HCT116 (cell line): Measurements from ENCODE around the gene NCKAP5. TPM values are rescaled to one million over a fixed set of nuclear protein-coding genes. Genes with fewer than 3 reads are reported as not detected.

ENCODE experiments used
- ATAC-seq: fragments of 200-7000 bp; cut with Tn5 transposase; 2 replicates; pipeline ENCODE4 v1.9.1; 2020; ENCODE audit warnings: mild to moderate bottlenecking, moderate library complexity
- BruUV-seq: library from RNA; stranded (reverse); fragments of 400-500 nt; replicated peaks from 2 replicates; lab custom pipeline; 2021; lab: Mats Ljungman, UMichigan
- CTCF ChIA-PET: fragments of 300-600 bp; sonication (Branson Sonifier 250); formaldehyde crosslinking; loops from one replicate; lab custom pipeline; 2021; ENCODE audit warnings: antibody characterized with exemption; lab: Charles Lee
- POLR2A ChIA-PET: fragments of 300-600, 350-600 bp; sonication (Branson Sonifier 250); formaldehyde crosslinking; loops from one replicate; lab custom pipeline; 2021; ENCODE audit warnings: antibody characterized with exemption; lab: Charles Lee
- RAD21 ChIA-PET, 2 experiments: fragments of 300-600 bp; sonication (Branson Sonifier 250); formaldehyde crosslinking; loops; one replicate each; lab custom pipeline; 2023; ENCODE audit warnings: low total read pairs in 2 of 2; ENCODE audit not compliant: uncharacterized antibody in 2 of 2, unreplicated experiment in 2 of 2, low non-redundant PET in 1 of 2; lab: Charles Lee
- DNase-seq: peaks from one replicate; pipeline ENCODE4 v3.0.0-alpha.2; 2010; ENCODE audit warnings: low read depth, low spot score
- H2AFZ ChIP-seq: fragments of 200-600 bp; shearing (Covaris generic), sonication (generic); 2 replicates; pipeline ENCODE4 v1.6.1; 2017; ENCODE audit warnings: low read depth, mixed run types, mixed read lengths, antibody characterized with exemption, low read length; ENCODE audit not compliant: poor library complexity, severe bottlenecking
- H3K27ac ChIP-seq: 2 replicates; pipeline ENCODE4 v1.5.1; 2012; ENCODE audit warnings: low read depth, low read length
- H3K27me3 ChIP-seq: fragments of 200-600 bp; sonication (generic); 2 replicates; pipeline ENCODE4 v1.6.1; 2016; ENCODE audit warnings: mixed run types, low read length, mixed read lengths; ENCODE audit not compliant: insufficient read depth
- H3K36me3 ChIP-seq, 2 experiments: fragments of 200-500 bp in 1 of 2; fragments of 200-600 bp in 1 of 2; sonication (Bioruptor generic) in 1 of 2; sonication (generic) in 1 of 2; 2 replicates each; pipeline versions ENCODE4 v1.5.1 to v1.6.1; 2014 to 2016; ENCODE audit warnings: low read length in 2 of 2, inconsistent platforms in 1 of 2, mixed read lengths in 1 of 2, mixed run types in 1 of 2; ENCODE audit not compliant: insufficient read depth in 2 of 2, control insufficient read depth in 1 of 2
- H3K4me1 ChIP-seq, 2 experiments: fragments of 200-600 bp in 1 of 2; sonication (generic) in 1 of 2; 2 replicates each; pipeline versions ENCODE4 v1.5.1 to v1.6.1; 2012 to 2017; ENCODE audit warnings: low read length in 2 of 2, inconsistent platforms in 1 of 2, mild to moderate bottlenecking in 1 of 2, mixed read lengths in 1 of 2, mixed run types in 1 of 2, moderate library complexity in 1 of 2; ENCODE audit not compliant: insufficient read depth in 2 of 2, control insufficient read depth in 1 of 2
- H3K4me2 ChIP-seq: fragments of 200-600 bp; sonication (generic); 2 replicates; pipeline ENCODE4 v1.6.1; 2017; ENCODE audit warnings: mixed run types, low read length, mixed read lengths
- H3K4me3 ChIP-seq, 2 experiments: fragments of 200-600 bp in 1 of 2; sonication (generic) in 1 of 2; replicated peaks in 1 of 2; 2 replicates each; pipeline ENCODE4 v1.5.1; 2011 to 2016; ENCODE audit warnings: low read length in 2 of 2, control low read depth in 1 of 2, low read depth in 1 of 2, mild to moderate bottlenecking in 1 of 2, mixed read lengths in 1 of 2, mixed run types in 1 of 2
- H3K79me2 ChIP-seq: fragments of 200-600 bp; sonication (generic); 2 replicates; pipeline ENCODE4 v1.6.1; 2017; ENCODE audit warnings: mild to moderate bottlenecking, mixed run types, low read length, moderate library complexity, mixed read lengths; ENCODE audit not compliant: insufficient read depth
- H3K9ac ChIP-seq: fragments of 200-600 bp; sonication (generic); 2 replicates; pipeline ENCODE4 v1.6.1; 2016; ENCODE audit warnings: low read length, mixed read lengths
- H3K9me2 ChIP-seq: fragments of 200-600 bp; sonication (generic), shearing (Covaris generic); 2 replicates; pipeline ENCODE4 v1.6.1; 2017; ENCODE audit warnings: mixed run types, mild to moderate bottlenecking, moderate library complexity; ENCODE audit not compliant: insufficient read depth
- H3K9me3 ChIP-seq, 2 experiments: fragments of 200-500 bp in 1 of 2; fragments of 200-600 bp in 1 of 2; sonication (Bioruptor generic) in 1 of 2; sonication (generic) in 1 of 2; 2 replicates each; pipeline ENCODE4 v1.6.1; 2014 to 2017; ENCODE audit warnings: low read length in 2 of 2, mixed read lengths in 2 of 2, inconsistent platforms in 1 of 2, low read depth in 1 of 2, mild to moderate bottlenecking in 1 of 2, mixed run types in 1 of 2, moderate library complexity in 1 of 2; ENCODE audit not compliant: control insufficient read depth in 1 of 2, insufficient read depth in 1 of 2
- H4K20me1 ChIP-seq: fragments of 200-600 bp; sonication (generic), shearing (Covaris generic); 2 replicates; pipeline ENCODE4 v1.6.1; 2017; ENCODE audit warnings: mixed run types, mild to moderate bottlenecking, moderate library complexity; ENCODE audit not compliant: insufficient read depth
- CBX3 ChIP-seq: IDR thresholded peaks from 2 replicates; pipeline ENCODE4 v1.6.1; 2012; ENCODE audit warnings: low read depth
- CEBPB ChIP-seq: IDR thresholded peaks from 2 replicates; pipeline ENCODE4 v1.6.1; 2012; ENCODE audit warnings: low read depth
- ELF1 ChIP-seq: IDR thresholded peaks from 2 replicates; pipeline ENCODE4 v1.6.1; 2012; ENCODE audit warnings: low read depth, borderline replicate concordance
- EZH2 ChIP-seq: fragments of 200-600 bp; sonication (generic); IDR thresholded peaks from 2 replicates; pipeline ENCODE4 v1.6.1; 2017; ENCODE audit warnings: antibody characterized with exemption, mixed run types
- EZH2phosphoT487 ChIP-seq: fragments of 200-600 bp; IDR thresholded peaks from 2 replicates; pipeline ENCODE4 v1.6.1; 2018; ENCODE audit warnings: antibody characterized with exemption, borderline replicate concordance
- POLR2A ChIP-seq: IDR thresholded peaks from 2 replicates; pipeline ENCODE4 v1.7.0; 2011; ENCODE audit warnings: borderline replicate concordance; ENCODE audit not compliant: insufficient read depth, insufficient read length; ENCODE audit errors: extremely low read depth
- RAD21 ChIP-seq: IDR thresholded peaks from 2 replicates; pipeline ENCODE4 v1.6.1; 2012; ENCODE audit warnings: low read depth, mild to moderate bottlenecking
- SIN3A ChIP-seq: IDR thresholded peaks from 2 replicates; pipeline ENCODE4 v1.6.1; 2012; ENCODE audit warnings: low read depth
- SRF ChIP-seq: IDR thresholded peaks from 2 replicates; pipeline ENCODE4 v1.6.1; 2012; ENCODE audit warnings: low read depth
- TCF7L2 ChIP-seq: IDR thresholded peaks from 2 replicates; pipeline ENCODE4 v1.7.0; 2011; ENCODE audit warnings: borderline replicate concordance, inconsistent platforms; ENCODE audit not compliant: insufficient read depth, insufficient read length; ENCODE audit errors: extremely low read depth
- YY1 ChIP-seq: IDR thresholded peaks from 2 replicates; pipeline ENCODE4 v1.6.1; 2011; ENCODE audit warnings: low read length, low read depth, moderate library complexity, mild to moderate bottlenecking; ENCODE audit not compliant: insufficient replicate concordance; ENCODE audit errors: extremely low read depth
- intact Hi-C: fragments of 100-400 bp; cut with micrococcal nuclease; formaldehyde crosslinking; loops from 2 replicates; pipeline ENCODE4 v1.10.0; 2022
- total RNA-seq: library from RNA; stranded (reverse); gene quantifications from one replicate; pipeline ENCODE4 v1.2.1, GENCODE V29; 2021; ENCODE audit not compliant: unreplicated experiment
- TF ChIP-seq, protein P1 (sequence below), 3 experiments: fragments of 200-600 bp in 1 of 3; sonication (generic) in 1 of 3; IDR thresholded peaks in 2 of 3; conservative IDR thresholded peaks in 1 of 3; 2 replicates each; pipeline ENCODE4 v1.5.1; 2012 to 2017; ENCODE audit warnings: low read depth in 2 of 3, low read length in 2 of 3, antibody characterized with exemption in 1 of 3, borderline replicate concordance in 1 of 3, control low read depth in 1 of 3, mild to moderate bottlenecking in 1 of 3, mixed read lengths in 1 of 3, mixed run types in 1 of 3, moderate library complexity in 1 of 3; ENCODE audit not compliant: insufficient read depth in 1 of 3
- TF ChIP-seq, protein P2 (sequence below): IDR thresholded peaks from 2 replicates; pipeline ENCODE4 v1.6.1; 2011; ENCODE audit warnings: mild to moderate bottlenecking, low read length, moderate library complexity; ENCODE audit not compliant: insufficient replicate concordance; ENCODE audit errors: extremely low read depth
- TF ChIP-seq, protein P3 (sequence below): IDR thresholded peaks from 2 replicates; pipeline ENCODE4 v1.6.1; 2012; ENCODE audit warnings: low read depth

Gene NCKAP5
- total RNA-seq, 1 experiment from 2014 or later = 0.30 TPM

DNA sequence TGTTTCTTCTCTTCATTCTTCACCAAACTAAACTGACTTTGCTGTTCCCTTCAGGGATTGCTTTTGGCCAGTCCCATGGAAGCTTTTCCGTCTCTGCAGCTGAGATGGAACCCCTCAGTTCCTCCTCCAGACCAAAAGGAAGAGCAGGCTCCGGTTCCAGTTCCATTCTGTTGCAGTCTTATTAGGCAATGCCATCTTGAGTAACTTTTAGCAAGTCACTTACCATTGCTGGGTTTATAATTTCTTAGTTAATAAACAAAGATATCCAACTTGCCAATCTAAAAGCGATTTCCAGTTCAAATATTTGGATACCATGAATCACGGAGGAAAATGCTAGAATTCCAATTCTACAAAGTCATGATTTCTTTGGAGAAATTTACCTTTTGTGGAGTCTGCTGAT lies 684.0 kb downstream of the NCKAP5 start:
- Histone ChIP-seq H3K4me1 (no peaks in the 10 kb centered on the region), H3K4me3 (no peak overlapping the region), H4K20me1 (no peaks in the 10 kb centered on the region), H3K27ac (no peak overlapping the region), H3K27me3 (peaks cover 18% of the 10 kb centered on the region; the same call in 1 of the 2 replicates), H3K4me2 (no peak overlapping the region), H3K9ac (no peak overlapping the region)
- ATAC-seq = no peak
- CTCF ChIA-PET = no interaction called here
- TF ChIP-seq CBX3 (no peak), SRF (no peak), CEBPB (no peak), ELF1 (no peak), EZH2phosphoT487 (no peak), TCF7L2 (no peak), POLR2A (no peak), YY1 (no peak), SIN3A (no peak), RAD21 (no peak), EZH2 (no peak)
- TF ChIP-seq, protein P1, sequence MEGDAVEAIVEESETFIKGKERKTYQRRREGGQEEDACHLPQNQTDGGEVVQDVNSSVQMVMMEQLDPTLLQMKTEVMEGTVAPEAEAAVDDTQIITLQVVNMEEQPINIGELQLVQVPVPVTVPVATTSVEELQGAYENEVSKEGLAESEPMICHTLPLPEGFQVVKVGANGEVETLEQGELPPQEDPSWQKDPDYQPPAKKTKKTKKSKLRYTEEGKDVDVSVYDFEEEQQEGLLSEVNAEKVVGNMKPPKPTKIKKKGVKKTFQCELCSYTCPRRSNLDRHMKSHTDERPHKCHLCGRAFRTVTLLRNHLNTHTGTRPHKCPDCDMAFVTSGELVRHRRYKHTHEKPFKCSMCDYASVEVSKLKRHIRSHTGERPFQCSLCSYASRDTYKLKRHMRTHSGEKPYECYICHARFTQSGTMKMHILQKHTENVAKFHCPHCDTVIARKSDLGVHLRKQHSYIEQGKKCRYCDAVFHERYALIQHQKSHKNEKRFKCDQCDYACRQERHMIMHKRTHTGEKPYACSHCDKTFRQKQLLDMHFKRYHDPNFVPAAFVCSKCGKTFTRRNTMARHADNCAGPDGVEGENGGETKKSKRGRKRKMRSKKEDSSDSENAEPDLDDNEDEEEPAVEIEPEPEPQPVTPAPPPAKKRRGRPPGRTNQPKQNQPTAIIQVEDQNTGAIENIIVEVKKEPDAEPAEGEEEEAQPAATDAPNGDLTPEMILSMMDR (IDR thresholded peaks at IDR 0.05 in 2 of 3, conservative IDR thresholded peaks at IDR 0.05 in 1 of 3; ENCODE audit: borderline replicate concordance in 1 of 3, insufficient read depth in 1 of 3, low read depth in 2 of 3, low read length in 2 of 3) = no peak
- TF ChIP-seq, protein P2, sequence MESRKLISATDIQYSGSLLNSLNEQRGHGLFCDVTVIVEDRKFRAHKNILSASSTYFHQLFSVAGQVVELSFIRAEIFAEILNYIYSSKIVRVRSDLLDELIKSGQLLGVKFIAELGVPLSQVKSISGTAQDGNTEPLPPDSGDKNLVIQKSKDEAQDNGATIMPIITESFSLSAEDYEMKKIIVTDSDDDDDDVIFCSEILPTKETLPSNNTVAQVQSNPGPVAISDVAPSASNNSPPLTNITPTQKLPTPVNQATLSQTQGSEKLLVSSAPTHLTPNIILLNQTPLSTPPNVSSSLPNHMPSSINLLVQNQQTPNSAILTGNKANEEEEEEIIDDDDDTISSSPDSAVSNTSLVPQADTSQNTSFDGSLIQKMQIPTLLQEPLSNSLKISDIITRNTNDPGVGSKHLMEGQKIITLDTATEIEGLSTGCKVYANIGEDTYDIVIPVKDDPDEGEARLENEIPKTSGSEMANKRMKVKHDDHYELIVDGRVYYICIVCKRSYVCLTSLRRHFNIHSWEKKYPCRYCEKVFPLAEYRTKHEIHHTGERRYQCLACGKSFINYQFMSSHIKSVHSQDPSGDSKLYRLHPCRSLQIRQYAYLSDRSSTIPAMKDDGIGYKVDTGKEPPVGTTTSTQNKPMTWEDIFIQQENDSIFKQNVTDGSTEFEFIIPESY = no peak
- TF ChIP-seq, protein P3, sequence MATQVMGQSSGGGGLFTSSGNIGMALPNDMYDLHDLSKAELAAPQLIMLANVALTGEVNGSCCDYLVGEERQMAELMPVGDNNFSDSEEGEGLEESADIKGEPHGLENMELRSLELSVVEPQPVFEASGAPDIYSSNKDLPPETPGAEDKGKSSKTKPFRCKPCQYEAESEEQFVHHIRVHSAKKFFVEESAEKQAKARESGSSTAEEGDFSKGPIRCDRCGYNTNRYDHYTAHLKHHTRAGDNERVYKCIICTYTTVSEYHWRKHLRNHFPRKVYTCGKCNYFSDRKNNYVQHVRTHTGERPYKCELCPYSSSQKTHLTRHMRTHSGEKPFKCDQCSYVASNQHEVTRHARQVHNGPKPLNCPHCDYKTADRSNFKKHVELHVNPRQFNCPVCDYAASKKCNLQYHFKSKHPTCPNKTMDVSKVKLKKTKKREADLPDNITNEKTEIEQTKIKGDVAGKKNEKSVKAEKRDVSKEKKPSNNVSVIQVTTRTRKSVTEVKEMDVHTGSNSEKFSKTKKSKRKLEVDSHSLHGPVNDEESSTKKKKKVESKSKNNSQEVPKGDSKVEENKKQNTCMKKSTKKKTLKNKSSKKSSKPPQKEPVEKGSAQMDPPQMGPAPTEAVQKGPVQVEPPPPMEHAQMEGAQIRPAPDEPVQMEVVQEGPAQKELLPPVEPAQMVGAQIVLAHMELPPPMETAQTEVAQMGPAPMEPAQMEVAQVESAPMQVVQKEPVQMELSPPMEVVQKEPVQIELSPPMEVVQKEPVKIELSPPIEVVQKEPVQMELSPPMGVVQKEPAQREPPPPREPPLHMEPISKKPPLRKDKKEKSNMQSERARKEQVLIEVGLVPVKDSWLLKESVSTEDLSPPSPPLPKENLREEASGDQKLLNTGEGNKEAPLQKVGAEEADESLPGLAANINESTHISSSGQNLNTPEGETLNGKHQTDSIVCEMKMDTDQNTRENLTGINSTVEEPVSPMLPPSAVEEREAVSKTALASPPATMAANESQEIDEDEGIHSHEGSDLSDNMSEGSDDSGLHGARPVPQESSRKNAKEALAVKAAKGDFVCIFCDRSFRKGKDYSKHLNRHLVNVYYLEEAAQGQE = no peak
- TF ChIP-seq, all 23 proteins: peak for 0
- no peak for DNase-seq
- H2AFZ ChIP-seq = no peak overlapping the region
- BruUV-seq = no TSS peak
- intact Hi-C loops = no loop called here
- no peaks in the 10 kb centered on the region for H3K9me3 ChIP-seq
- RAD21 ChIA-PET = no interaction called here
- H3K9me2 ChIP-seq = no peaks in the 10 kb centered on the region
- H3K79me2 ChIP-seq = no peaks in the 10 kb centered on the region
- no peaks in the 10 kb centered on the region for H3K36me3 ChIP-seq
- POLR2A ChIA-PET = no interaction called here
